OCI-M1 (cell line): Measurements from ENCODE around the gene ARHGDIB.

ENCODE experiments used
- DNase-seq: peaks from one replicate; lab custom pipeline; 2025; lab: John Stamatoyannopoulos, UW

The ARHGDIB gene

GRCh38 chr12:14961466-14962152 lies at the start of gene ARHGDIB:
TSS of gene ARHGDIB (minus strand) at chr12:14961601. CDS start at chr12:14950712, 10,889 bp downstream.
- DNase-seq: peak; percentile 93

GRCh38 chr12:15011162-15011561 lies 49.8 kb upstream of the ARHGDIB start:
- DNase-seq: peak; percentile 40

GRCh38 chr12:15007551-15007950 lies 46.1 kb upstream of the ARHGDIB start:
- no peak for DNase-seq

GRCh38 chr12:15005064-15005463 lies 43.7 kb upstream of the ARHGDIB start:
- no peak for DNase-seq

GRCh38 chr12:15004421-15004820 lies 43.0 kb upstream of the ARHGDIB start:
- DNase-seq: no peak

GRCh38 chr12:15001733-15002382 lies 40.5 kb upstream of the ARHGDIB start:
- DNase-seq: no peak

- DNase-seq: no peak
Measured at GRCh38 chr12:15000575-15000974, 39.2 kb upstream of the ARHGDIB start.

- peak; percentile 72 for DNase-seq
Measured at GRCh38 chr12:14999695-15000365, 38.4 kb upstream of the ARHGDIB start.

GRCh38 chr12:14999021-14999694 lies 37.8 kb upstream of the ARHGDIB start:
- no peak for DNase-seq

- no peak for DNase-seq
Measured at GRCh38 chr12:14997998-14998397, 36.6 kb upstream of the ARHGDIB start.

GRCh38 chr12:14995583-14996425 lies 34.4 kb upstream of the ARHGDIB start:
- peak; percentile 78 for DNase-seq

GRCh38 chr12:14994610-14995009 lies 33.2 kb upstream of the ARHGDIB start:
- DNase-seq: no peak

GRCh38 chr12:14993537-14994266 lies 32.3 kb upstream of the ARHGDIB start:
- peak; percentile 19 for DNase-seq

- no peak for DNase-seq
Measured at GRCh38 chr12:14993117-14993516, 31.7 kb upstream of the ARHGDIB start.

- no peak for DNase-seq
Measured at GRCh38 chr12:14992673-14993072, 31.3 kb upstream of the ARHGDIB start.

GRCh38 chr12:14991069-14991468 lies 29.7 kb upstream of the ARHGDIB start:
- no peak for DNase-seq

- DNase-seq: peak; percentile 88
Measured at GRCh38 chr12:14989790-14990189, 28.4 kb upstream of the ARHGDIB start.

- no peak for DNase-seq
Measured at GRCh38 chr12:14988035-14988434, 26.6 kb upstream of the ARHGDIB start.

GRCh38 chr12:14986449-14986848 lies 25.0 kb upstream of the ARHGDIB start:
- no peak for DNase-seq

- no peak for DNase-seq
Measured at GRCh38 chr12:14984766-14985285, 23.4 kb upstream of the ARHGDIB start.

GRCh38 chr12:14984036-14984435 lies 22.6 kb upstream of the ARHGDIB start:
- DNase-seq: no peak
